Astrocyte of the cerebellum (primary cell): ENCODE results near the gene MYH6.

ENCODE experiments used
- DNase-seq: peaks from one replicate; pipeline ENCODE4 v3.0.0-alpha.2; 2011; ENCODE audit warnings: low read depth
- H3K4me3 ChIP-seq: 2 replicates; pipeline ENCODE4 v1.5.1; 2011; ENCODE audit warnings: mild to moderate bottlenecking, low read depth, low read length, moderate library complexity
- in situ Hi-C: cut with HindIII; loops from 2 replicates; pipeline ENCODE4 v1.10.0; 2017; ENCODE audit warnings: low sequenced_read_pairs
- TF ChIP-seq, protein P1 (sequence below): IDR thresholded peaks from 2 replicates; pipeline ENCODE4 v1.5.1; 2012; ENCODE audit warnings: low read length, low read depth, moderate library complexity, mild to moderate bottlenecking; ENCODE audit errors: missing control alignments

Gene MYH6

DNA sequence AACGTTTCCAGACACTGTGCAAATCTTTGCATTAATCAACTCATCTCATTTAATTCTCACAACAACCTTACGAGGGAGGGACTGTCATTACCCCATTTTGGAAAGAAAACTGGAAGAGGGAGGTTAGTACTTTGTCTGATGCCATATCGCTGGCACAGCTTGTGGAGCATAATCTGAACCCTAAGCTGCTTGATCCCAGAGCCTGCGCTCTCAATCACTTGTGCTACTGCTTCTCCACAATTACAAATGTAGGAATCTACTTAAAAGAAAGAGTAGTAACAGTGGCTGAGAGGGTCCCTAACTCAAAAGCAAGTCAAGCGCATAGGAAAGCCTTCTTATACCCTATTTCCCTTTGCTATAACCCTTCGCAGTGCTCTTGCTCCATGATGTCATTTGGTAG lies 46.3 kb downstream of the MYH6 start:
- TF ChIP-seq, protein P1, sequence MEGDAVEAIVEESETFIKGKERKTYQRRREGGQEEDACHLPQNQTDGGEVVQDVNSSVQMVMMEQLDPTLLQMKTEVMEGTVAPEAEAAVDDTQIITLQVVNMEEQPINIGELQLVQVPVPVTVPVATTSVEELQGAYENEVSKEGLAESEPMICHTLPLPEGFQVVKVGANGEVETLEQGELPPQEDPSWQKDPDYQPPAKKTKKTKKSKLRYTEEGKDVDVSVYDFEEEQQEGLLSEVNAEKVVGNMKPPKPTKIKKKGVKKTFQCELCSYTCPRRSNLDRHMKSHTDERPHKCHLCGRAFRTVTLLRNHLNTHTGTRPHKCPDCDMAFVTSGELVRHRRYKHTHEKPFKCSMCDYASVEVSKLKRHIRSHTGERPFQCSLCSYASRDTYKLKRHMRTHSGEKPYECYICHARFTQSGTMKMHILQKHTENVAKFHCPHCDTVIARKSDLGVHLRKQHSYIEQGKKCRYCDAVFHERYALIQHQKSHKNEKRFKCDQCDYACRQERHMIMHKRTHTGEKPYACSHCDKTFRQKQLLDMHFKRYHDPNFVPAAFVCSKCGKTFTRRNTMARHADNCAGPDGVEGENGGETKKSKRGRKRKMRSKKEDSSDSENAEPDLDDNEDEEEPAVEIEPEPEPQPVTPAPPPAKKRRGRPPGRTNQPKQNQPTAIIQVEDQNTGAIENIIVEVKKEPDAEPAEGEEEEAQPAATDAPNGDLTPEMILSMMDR, result no peak
- no peak overlapping the region for H3K4me3 ChIP-seq
- no peak for DNase-seq
- in situ Hi-C loops, result no loop called here

DNA sequence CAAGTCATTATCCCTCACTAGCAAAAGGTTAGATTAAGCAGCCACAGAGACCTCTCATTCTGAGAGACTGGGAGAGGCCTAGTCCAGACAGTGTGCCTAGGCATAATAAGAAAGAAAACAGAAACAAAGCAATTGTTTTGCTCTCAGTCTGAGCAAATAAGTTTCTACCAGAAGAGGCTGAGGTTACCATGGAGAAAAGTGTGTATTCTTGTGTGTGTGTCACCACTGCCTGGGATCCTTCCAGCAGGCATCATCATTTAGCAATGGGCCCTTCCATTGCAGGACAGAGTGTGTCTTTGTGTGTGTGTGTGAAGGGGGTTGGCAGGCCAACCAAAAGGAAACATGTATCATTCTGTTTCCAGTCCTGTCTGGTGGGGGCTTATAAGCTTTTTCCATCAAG lies 46.8 kb downstream of the MYH6 start:
- H3K4me3 ChIP-seq, result no peak overlapping the region
- in situ Hi-C loops, result no loop called here
- no peak for DNase-seq
- TF ChIP-seq, protein P1, result no peak

DNA sequence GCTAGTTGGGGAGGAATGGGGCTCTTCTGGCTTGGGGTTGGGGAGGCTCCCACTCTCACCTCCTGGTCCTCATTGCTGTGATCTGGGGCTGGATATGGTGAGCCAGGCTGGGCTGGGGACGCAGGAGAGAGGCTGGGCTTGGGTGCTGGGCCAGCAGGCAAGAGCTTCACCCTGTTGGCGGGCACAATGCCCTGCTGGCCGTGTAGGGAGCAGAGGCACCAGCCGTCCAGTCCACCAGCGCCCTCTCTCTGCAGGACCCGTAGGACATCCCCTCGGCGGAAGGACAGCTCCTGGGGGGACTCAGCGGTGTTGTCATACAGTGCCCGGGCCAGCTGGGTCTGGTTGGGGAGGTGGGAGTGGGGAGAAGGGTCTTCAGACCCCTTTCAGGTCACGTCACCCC lies 47.6 kb downstream of the MYH6 start:
- in situ Hi-C loops, result no loop called here
- TF ChIP-seq, protein P1, result peak; percentile 7
- DNase-seq, result no peak
- H3K4me3 ChIP-seq, result no peak overlapping the region

DNA sequence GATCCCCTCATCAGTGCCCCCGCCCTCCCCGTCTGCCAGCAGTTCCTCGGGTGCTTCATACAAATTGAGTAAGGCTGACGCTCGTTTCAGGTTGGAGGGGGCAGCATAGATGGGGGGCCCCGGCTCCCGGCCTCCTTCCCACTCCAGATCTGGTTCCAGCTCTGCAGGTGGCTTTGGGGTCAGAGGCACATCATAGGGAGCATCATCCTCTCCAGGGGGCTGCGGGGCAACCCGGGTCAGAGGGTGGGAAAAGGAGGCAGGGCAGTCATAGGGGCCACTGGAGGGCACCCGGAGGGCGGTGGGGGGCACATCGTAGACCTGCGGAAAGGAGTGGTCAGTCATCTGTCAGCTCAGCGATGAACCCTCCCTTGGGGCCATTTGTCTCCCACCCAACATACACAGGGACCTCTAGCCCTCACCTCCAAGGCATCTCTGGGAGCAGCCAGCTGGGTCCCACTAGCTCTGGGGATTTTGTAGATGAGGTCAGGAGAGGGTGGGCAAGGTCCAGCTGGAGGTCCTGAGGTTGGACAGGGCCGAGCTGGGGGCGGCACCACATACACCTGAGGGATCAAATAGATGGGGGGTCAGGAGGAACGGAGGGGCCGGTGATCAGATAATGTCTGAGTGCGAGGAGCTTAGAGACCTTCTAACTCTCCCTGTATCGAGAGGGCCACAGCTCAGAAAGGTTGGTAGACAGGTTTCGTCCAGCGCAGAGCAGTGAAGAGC lies 48.2 kb downstream of the MYH6 start:
- DNase-seq, result no peak
- no peak overlapping the region for H3K4me3 ChIP-seq
- TF ChIP-seq, protein P1, result no peak
- in situ Hi-C loops, result no loop called here

DNA sequence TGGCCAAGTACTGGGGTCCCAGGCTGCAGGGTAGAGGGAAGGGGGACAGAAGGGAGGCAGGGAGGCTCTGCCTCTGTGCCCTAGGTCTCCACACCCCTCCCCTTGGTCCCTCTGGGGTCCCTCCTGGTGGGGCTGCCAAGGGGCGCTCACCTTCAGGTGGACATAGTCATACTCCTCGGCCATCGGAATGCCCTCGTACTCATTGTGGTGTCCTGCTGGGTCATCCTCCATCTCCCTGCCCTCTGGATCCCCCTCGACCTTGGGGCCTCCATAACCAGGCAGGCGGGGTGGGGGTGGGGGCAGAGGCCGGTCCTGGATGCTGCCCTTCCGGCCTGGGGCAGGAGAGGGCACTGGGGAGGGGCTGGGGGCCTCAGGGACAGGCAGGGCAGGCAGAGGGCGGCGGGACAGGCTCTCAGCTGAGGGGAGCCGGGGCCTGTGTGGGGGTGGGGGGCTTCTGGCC lies 48.9 kb downstream of the MYH6 start:
- DNase-seq, result no peak
- TF ChIP-seq, protein P1, result no peak
- H3K4me3 ChIP-seq, result no peak overlapping the region
- in situ Hi-C loops, result no loop called here

DNA sequence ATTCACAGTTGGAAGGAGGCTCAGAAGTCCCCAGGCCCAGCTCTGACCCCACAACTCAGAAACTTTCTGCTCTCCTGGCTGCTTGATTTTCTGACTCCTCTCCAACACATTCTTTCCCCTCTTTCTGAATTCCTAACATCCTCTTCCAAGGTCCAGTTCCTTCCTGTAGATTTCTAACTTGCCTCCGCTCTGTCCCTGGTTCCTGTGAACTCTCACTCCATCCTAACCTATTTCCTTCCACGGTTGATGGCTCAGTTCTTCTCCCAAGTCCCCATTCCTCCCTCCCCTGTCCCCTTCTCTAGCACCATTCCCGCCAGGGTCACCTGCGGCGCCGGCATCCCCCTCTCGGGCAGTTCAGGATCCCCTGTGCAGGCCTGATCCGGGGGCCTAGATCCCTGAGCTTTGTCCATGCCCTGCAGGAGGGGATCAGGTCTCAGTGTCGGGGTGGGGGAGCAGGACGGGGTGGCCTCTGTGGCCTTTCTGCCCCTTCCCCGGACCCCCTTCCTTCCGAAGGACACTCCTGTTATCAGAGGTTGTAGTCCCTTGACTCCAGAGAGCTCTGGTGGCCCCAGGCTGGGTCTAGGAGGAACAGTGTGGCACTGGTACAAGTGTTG lies 49.4 kb downstream of the MYH6 start:
- no peak overlapping the region for H3K4me3 ChIP-seq
- TF ChIP-seq, protein P1, result no peak
- no peak for DNase-seq
- in situ Hi-C loops, result no loop called here
